Hepatocyte (in vitro differentiated cells): Measurements from ENCODE around the gene PAPPA2. TPM values are rescaled to one million over a fixed set of nuclear protein-coding genes. Genes with fewer than 3 reads are reported as not detected.

Experiments used
- DNase-seq: peaks from one replicate; pipeline ENCODE4 v3.0.0-alpha.2; 2016; ENCODE audit warnings: low spot score
- H2AFZ ChIP-seq: fragments of 200-600 bp; sonication (generic); 2 replicates; pipeline ENCODE4 v1.6.0; 2016; ENCODE audit warnings: antibody characterized with exemption, mild to moderate bottlenecking
- H3K27ac ChIP-seq: fragments of 200-600 bp; sonication (generic); 2 replicates; pipeline ENCODE4 v1.5.1; 2016; ENCODE audit warnings: mild to moderate bottlenecking
- H3K27me3 ChIP-seq: fragments of 200-600 bp; sonication (generic); 2 replicates; pipeline ENCODE4 v1.6.1; 2016
- H3K36me3 ChIP-seq: fragments of 200-600 bp; sonication (generic); replicated peaks from 2 replicates; pipeline ENCODE4 v1.5.1; 2016; ENCODE audit warnings: low read depth; ENCODE audit not compliant: insufficient read depth
- H3K4me1 ChIP-seq: fragments of 200-600 bp; sonication (generic); 2 replicates; pipeline ENCODE4 v1.5.1; 2016; ENCODE audit warnings: mild to moderate bottlenecking, moderate library complexity; ENCODE audit not compliant: insufficient read depth
- H3K4me2 ChIP-seq: fragments of 200-600 bp; sonication (generic); 2 replicates; pipeline ENCODE4 v1.6.0; 2016
- H3K4me3 ChIP-seq: fragments of 200-600 bp; sonication (generic); 2 replicates; pipeline ENCODE4 v1.5.1; 2016; ENCODE audit warnings: mild to moderate bottlenecking
- H3K79me2 ChIP-seq: fragments of 200-600 bp; sonication (generic); 2 replicates; pipeline ENCODE4 v1.6.0; 2017; ENCODE audit warnings: mild to moderate bottlenecking
- H3K9me2 ChIP-seq: fragments of 200-600 bp; sonication (generic); replicated peaks from 2 replicates; pipeline ENCODE4 v1.6.0; 2017; ENCODE audit warnings: mild to moderate bottlenecking; ENCODE audit not compliant: insufficient read depth
- H3K9me3 ChIP-seq: fragments of 200-600 bp; sonication (generic); 2 replicates; pipeline ENCODE4 v1.5.1; 2016; ENCODE audit warnings: low read depth, mild to moderate bottlenecking
- H4K20me1 ChIP-seq: fragments of 200-600 bp; sonication (generic); 2 replicates; pipeline ENCODE4 v1.6.0; 2016; ENCODE audit warnings: mild to moderate bottlenecking; ENCODE audit not compliant: insufficient read depth, poor library complexity, severe bottlenecking
- EZH2 ChIP-seq: fragments of 200-600 bp; sonication (generic); IDR thresholded peaks from 2 replicates; pipeline ENCODE4 v1.6.1; 2016; ENCODE audit warnings: antibody characterized with exemption, mild to moderate bottlenecking, borderline replicate concordance
- EZH2phosphoT487 ChIP-seq: fragments of 200-600 bp; sonication (generic); IDR thresholded peaks from one replicate; pipeline ENCODE4 v1.6.1; 2018; ENCODE audit warnings: antibody characterized with exemption, mild to moderate bottlenecking, low read depth, moderate library complexity; ENCODE audit not compliant: unreplicated experiment, severe bottlenecking
- WGBS: methylation state at CpG from one replicate; pipeline ENCODE4 v1.1.6; 2016; ENCODE audit warnings: low lambda C conversion rate; ENCODE audit errors: missing lambda C conversion rate; 5-methylcytosine and 5-hydroxymethylcytosine counted together
- polyA plus RNA-seq: library from polyadenylated mRNA; unstranded; fragments of >200 nt; fragmentation: Nextera tagmentation; extraction: Ambion mirVana; gene quantifications from 2 replicates; pipeline ENCODE4 v1.2.1, GENCODE V29; 2016
- total RNA-seq: library from RNA; depleted of rRNA; stranded (reverse); fragments of >200 nt; gene quantifications from 2 replicates; pipeline ENCODE4 v1.2.3, GENCODE V29; 2014
- TF ChIP-seq, protein P1 (sequence below): fragments of 200-600 bp; sonication (generic); IDR thresholded peaks from 2 replicates; pipeline ENCODE4 v1.5.1; 2016; ENCODE audit warnings: antibody characterized with exemption, mild to moderate bottlenecking; ENCODE audit not compliant: poor library complexity

PAPPA2 gene
- total and polyA plus RNA-seq, 2 experiments from 2014 or later = 1.9 to 2.6 TPM

DNA sequence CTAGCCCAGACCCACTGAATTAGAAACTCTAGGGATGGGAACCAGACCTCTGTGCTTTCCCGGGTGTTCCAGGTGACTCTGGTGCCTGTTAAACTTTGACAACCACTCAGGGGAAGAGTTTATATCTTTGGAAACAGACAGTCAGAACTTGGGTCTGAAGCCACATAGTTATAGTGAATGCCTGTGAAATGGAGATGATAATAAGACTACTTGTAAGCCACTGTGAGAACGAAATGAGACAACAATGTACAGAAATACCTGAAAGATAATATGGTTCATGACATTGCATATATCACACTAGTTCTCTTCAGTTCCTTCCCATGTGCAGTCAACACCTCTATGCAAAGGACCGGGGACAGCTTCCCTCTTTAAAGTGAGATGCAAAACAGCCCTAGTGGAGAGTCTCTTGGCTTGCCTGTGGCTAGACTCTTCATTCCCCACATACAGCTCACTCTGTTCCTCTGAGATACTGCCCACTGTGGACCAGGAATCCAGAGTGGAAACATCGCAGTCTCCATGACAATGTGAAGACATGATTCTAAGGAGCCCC is 414.1 kb downstream of the PAPPA2 start:
- H3K79me2 ChIP-seq = no peaks in the 10 kb centered on the region
- H2AFZ ChIP-seq = no peak overlapping the region
- WGBS = 86% methylated on average over 4 of the region's 4 CpGs
- H3K4me1 ChIP-seq = no peaks in the 10 kb centered on the region
- no peak overlapping the region for H3K4me2 ChIP-seq
- no peaks in the 10 kb centered on the region for H3K9me3 ChIP-seq
- no peak for DNase-seq
- H3K4me3 ChIP-seq = no peak overlapping the region
- TF ChIP-seq EZH2 (no peak), EZH2phosphoT487 (no peak)
- TF ChIP-seq, protein P1, sequence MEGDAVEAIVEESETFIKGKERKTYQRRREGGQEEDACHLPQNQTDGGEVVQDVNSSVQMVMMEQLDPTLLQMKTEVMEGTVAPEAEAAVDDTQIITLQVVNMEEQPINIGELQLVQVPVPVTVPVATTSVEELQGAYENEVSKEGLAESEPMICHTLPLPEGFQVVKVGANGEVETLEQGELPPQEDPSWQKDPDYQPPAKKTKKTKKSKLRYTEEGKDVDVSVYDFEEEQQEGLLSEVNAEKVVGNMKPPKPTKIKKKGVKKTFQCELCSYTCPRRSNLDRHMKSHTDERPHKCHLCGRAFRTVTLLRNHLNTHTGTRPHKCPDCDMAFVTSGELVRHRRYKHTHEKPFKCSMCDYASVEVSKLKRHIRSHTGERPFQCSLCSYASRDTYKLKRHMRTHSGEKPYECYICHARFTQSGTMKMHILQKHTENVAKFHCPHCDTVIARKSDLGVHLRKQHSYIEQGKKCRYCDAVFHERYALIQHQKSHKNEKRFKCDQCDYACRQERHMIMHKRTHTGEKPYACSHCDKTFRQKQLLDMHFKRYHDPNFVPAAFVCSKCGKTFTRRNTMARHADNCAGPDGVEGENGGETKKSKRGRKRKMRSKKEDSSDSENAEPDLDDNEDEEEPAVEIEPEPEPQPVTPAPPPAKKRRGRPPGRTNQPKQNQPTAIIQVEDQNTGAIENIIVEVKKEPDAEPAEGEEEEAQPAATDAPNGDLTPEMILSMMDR = no peak
- no peaks in the 10 kb centered on the region for H4K20me1 ChIP-seq
- H3K27me3 ChIP-seq = peaks cover 2% of the 10 kb centered on the region
- H3K36me3 ChIP-seq = no peaks in the 10 kb centered on the region
- H3K27ac ChIP-seq = no peak overlapping the region
- no peaks in the 10 kb centered on the region for H3K9me2 ChIP-seq

DNA sequence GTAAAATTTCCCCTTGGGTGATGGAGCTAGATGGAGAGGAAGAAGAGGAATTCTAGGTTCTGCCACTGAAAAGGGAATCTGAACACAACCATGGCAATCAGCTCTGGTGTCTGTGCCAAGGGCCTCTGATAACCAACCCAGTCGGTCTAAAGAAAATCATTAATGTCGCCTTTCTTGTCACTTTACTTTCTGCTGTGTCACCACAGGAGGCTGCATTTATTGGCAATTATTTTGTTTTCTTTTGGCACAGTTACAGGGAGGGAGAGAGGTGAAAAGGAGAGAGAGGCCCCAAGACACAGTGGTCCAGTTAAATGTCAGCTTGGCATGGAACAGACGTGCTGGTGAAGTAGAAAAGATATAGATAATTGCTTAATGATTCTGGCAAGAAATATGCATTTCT is 414.6 kb downstream of the PAPPA2 start:
- Histone ChIP-seq H3K4me3 (no peak overlapping the region), H3K4me2 (no peak overlapping the region), H2AFZ (no peak overlapping the region), H3K36me3 (no peaks in the 10 kb centered on the region), H4K20me1 (no peaks in the 10 kb centered on the region), H3K27ac (no peak overlapping the region), H3K79me2 (no peaks in the 10 kb centered on the region), H3K9me3 (no peaks in the 10 kb centered on the region), H3K9me2 (no peaks in the 10 kb centered on the region), H3K4me1 (no peaks in the 10 kb centered on the region), H3K27me3 (peaks cover 7% of the 10 kb centered on the region)
- no peak for DNase-seq
- no peak for TF ChIP-seq EZH2phosphoT487
- TF ChIP-seq, protein P1 = no peak
- no peak for TF ChIP-seq EZH2
- WGBS = 80% methylated on average over 3 of the region's 3 CpGs

DNA sequence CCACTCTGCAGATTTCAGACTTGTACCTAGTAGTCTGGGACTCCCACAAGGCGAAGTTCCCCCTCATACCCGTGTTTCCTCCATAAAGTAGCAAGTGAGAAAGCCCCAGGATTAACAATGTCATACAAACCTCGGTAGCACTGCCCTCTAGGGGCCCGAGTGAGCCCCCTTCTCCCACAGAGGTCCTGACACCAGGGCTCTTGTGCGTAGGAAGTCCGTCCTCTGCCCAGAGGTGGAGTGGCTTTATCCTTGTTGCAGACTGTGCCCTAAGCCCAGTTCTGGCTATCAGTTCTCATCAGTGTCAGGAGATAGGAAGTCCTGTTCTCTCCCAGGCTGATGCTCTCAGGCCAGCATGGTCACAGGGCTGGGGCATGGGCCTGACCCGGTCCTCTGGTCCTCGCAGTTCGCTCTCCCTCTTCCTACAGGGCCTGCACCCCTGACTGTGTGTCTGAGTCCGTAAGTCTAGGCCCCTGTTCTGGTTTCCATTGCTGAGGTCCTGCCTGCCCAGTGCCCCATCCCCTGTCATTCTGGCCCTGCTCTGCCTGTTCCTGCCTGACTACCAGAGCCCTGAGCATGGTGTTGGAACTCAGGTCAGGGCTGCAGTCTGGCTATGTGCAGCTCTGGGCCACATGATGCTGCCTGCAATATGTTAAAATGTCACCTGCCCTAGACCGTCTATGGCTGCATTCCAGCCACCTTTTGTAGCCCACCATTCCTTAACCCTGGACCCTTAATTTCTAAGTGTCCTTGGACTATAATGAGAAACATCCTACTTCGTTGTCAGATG is 416.0 kb downstream of the PAPPA2 start:
- Histone ChIP-seq H3K9me3 (no peaks in the 10 kb centered on the region), H3K36me3 (no peaks in the 10 kb centered on the region), H3K27me3 (peaks cover 7% of the 10 kb centered on the region), H3K9me2 (no peaks in the 10 kb centered on the region), H4K20me1 (no peaks in the 10 kb centered on the region), H3K4me2 (no peak overlapping the region), H3K4me1 (no peaks in the 10 kb centered on the region), H3K79me2 (no peaks in the 10 kb centered on the region), H2AFZ (no peak overlapping the region), H3K4me3 (no peak overlapping the region), H3K27ac (no peak overlapping the region)
- no peak for DNase-seq
- WGBS = 75% methylated on average over 12 of the region's 12 CpGs
- TF ChIP-seq, protein P1 = no peak
- TF ChIP-seq EZH2phosphoT487 (no peak), EZH2 (no peak)
